ENCODE measurements around the gene SRRM1.

GRCh38 chr1:24620678-24621077 lies 22.4 kb upstream of the SRRM1 start:
- TF ChIP-seq GABPA (IDR thresholded peaks at IDR 0.05; ENCODE audit: low read depth) (no peak), CTCF (IDR thresholded peaks at IDR 0.05; ENCODE audit: insufficient read depth, low read length) (no peak), SPI1 (IDR thresholded peaks at IDR 0.05; ENCODE audit: borderline replicate concordance, low read depth) (no peak)
- TF ChIP-seq, protein P1, sequence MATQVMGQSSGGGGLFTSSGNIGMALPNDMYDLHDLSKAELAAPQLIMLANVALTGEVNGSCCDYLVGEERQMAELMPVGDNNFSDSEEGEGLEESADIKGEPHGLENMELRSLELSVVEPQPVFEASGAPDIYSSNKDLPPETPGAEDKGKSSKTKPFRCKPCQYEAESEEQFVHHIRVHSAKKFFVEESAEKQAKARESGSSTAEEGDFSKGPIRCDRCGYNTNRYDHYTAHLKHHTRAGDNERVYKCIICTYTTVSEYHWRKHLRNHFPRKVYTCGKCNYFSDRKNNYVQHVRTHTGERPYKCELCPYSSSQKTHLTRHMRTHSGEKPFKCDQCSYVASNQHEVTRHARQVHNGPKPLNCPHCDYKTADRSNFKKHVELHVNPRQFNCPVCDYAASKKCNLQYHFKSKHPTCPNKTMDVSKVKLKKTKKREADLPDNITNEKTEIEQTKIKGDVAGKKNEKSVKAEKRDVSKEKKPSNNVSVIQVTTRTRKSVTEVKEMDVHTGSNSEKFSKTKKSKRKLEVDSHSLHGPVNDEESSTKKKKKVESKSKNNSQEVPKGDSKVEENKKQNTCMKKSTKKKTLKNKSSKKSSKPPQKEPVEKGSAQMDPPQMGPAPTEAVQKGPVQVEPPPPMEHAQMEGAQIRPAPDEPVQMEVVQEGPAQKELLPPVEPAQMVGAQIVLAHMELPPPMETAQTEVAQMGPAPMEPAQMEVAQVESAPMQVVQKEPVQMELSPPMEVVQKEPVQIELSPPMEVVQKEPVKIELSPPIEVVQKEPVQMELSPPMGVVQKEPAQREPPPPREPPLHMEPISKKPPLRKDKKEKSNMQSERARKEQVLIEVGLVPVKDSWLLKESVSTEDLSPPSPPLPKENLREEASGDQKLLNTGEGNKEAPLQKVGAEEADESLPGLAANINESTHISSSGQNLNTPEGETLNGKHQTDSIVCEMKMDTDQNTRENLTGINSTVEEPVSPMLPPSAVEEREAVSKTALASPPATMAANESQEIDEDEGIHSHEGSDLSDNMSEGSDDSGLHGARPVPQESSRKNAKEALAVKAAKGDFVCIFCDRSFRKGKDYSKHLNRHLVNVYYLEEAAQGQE (IDR thresholded peaks at IDR 0.05; ENCODE audit: insufficient replicate concordance, low read depth): no peak

All from HL-60 (cell line).